Stimulated activated CD4-positive, alpha-beta T cell treated with anti-CD3 and anti-CD28 coated beads, Interleukin-15, amount 100 ng/mL, for 24 hours (primary cell): Measurements from ENCODE around the gene PC.

Experiments
- DNase-seq: peaks from one replicate; pipeline ENCODE4 v3.0.0-alpha.2; 2020

The PC gene

GRCh38 chr11:66906061-66906733 lies 52.0 kb downstream of the PC start:
- DNase-seq, result no peak

GRCh38 chr11:66905631-66906030 lies 52.6 kb downstream of the PC start:
- DNase-seq, result no peak

- DNase-seq, result no peak
Measured at GRCh38 chr11:66904981-66905521, 53.1 kb downstream of the PC start.

GRCh38 chr11:66904561-66904960 lies 53.6 kb downstream of the PC start:
- no peak for DNase-seq

DNA sequence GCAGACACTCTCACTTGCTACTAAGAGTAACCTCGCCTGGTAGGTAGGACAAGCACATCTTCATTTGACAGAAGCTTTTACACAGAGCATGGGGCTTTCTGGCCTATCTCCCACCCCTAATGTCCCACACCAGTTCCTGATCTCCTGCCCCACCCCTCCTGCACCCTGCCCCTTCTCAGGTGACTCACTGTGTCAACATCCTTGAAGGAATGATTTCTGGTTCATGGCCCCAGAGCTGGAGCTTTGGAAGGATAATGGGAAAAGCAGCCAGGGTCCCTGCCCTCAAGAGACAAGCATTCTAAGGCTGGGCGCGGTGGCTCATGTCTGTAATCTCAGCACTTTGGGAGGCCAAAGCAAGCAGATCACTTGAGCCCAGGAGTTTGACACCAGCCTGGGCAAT lies 54.1 kb downstream of the PC start:
- no peak for DNase-seq

DNA sequence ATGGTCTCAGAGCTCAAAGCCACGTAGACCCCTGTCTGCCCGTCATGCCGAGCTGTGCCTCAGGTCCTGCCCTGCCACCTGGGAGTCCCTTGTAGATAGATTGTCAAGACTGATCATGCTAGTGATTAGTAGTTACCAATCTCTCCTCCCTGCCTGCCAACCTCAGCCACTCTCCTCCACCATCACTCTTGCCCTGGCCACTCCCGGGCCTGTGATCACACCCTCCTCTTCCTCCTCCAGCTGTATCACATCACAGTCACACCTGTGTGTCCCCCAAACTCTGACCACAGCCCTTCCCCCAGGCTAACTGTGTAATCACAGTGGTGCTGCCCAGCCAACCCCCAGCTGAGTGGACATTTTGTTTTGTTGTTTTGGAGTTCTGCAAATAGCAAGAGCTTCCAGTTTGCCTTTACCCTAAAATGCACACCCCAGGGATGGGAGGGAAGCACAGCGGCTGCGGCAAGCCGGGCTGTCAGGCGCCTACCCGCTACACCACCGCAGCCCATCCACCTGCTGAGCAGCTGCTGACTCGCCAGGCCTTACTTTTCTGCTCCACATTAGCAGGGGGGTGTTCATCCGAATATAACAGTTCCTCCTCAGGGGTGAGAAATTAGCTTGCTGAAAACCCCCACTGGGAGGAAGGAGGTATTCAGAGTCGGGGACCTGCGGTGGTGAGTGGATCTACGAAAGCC lies 55.6 kb downstream of the PC start:
- no peak for DNase-seq

DNA sequence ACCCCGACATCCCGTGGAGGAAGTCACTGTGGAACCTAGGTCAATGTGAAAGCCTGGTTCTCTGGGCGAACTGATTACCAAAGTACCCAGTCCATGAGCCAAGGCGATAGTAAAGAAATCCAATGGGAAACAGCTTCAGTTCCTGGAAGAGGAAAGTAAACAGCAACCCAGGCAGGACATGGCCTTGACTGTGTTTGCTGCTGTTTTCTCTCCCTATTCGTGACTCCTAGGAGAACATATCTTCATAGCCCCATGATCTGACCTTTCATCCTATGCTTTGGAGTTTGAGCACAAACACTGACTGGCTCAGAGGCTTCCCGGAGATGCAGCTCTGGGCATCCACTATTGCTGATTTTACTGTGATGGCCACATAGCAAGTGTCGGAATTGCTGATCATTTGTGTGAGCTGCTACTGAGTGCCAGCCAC lies 56.2 kb downstream of the PC start:
- DNase-seq, result no peak

- no peak for DNase-seq
Measured at GRCh38 chr11:66894141-66894540, 64.0 kb downstream of the PC start.

- no peak for DNase-seq
Measured at GRCh38 chr11:66892911-66893310, 65.3 kb downstream of the PC start.

DNA sequence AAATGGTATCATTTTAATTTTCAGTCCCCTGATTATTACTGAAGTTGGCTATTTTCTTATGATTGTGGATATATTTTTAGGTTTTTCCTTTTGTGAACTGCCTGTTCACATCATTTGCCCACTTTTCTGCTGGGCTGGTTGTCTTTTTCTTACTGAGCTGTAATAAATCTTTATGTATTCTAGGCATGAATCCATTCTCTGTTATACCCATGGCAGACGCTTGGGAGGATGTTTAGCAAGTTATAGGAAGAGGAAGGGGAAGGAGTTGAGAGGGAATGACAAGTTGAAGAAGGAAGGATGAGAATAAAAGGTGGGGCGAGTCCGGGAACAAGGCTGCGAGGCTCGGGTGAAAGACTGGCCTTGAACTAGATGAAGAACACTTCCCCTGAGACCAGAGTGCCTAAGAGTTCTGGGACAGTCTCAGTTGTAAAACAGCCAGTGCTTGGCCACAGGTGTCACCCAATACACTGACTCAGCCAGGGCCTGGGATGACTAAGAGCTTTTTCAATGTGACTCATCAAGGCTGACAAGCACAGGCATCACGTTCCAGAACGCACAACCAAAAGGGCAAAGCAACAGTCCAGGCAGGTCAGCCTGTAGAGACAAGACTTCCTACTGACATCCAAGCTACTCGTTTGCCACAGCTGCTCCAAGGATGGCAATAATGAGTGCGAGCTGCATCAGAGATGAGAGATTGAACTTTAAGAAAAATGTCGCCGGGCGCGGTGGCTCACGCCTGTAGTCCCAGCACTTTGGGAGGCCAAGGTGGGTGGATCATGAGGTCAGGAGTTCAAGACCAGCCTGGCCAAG lies 66.1 kb downstream of the PC start:
- DNase-seq, result peak; percentile 80

DNA sequence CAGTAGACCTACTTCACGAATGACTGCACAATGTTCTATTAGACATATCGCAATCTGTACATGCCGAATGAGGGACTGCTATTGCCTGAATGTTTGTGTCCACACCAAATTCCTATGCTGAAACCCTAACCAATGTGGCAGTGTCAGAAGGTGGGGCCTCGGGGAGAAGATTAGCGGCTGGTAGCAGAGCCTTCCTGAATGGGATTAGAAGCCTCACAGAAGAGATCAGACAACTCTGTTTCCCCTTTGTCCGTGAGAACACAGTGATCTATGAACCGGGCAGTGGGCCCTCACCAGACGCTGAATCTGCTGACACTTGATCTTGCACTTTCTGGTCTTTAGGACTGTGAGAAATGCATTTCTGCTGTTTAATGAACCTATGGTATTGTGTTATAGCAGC lies 68.2 kb downstream of the PC start:
- DNase-seq, result no peak

GRCh38 chr11:66888282-66888681 lies 69.9 kb downstream of the PC start:
- no peak for DNase-seq

DNA sequence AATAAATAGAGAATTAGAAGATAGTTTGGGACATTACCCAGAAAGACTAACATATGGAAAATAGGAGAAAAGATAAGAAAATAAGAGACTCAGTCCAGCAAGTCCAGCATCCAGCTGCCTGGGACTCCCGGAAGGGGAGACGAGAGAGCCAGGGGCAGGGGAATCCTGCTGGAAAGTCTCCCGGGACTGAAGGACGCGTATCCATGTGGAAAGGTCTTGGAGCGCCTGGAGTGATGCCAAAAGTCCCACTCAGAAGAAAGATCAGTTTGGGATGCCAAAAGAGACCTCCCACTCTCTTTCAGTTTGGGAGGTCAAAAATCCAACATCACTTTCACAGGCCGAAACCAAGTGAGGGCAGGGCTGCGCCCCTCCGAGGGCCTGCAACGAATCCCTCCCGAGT lies 70.7 kb downstream of the PC start:
- no peak for DNase-seq

DNA sequence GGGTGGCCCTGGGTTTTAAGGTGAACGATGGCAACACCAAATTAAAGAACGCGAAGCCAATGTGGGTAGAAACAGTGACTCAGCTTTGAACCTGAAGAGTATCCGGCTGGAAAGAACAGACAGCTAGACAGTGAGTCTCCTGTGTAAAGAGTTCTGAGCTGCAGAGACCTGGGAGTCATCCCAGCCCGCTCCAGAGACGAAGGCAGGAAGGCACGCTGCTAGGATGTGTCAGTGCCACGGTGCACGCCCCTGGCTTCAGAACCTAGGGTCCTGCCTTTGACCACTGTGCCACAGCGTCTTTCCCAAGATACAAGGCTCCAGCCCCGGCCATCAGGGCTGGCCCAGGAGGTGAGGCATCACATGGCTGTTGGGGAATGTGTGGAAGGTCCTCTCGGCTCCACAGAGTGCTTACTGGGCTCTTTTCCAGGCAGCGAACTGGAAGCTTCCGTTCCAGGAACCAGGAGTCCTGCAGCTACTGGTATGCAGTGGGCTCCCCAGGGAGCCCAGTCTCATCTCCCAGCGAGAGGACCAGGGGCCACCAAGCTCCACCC lies 71.4 kb downstream of the PC start:
- DNase-seq, result no peak

- DNase-seq, result no peak
Measured at GRCh38 chr11:66885950-66886440, 72.2 kb downstream of the PC start.

- DNase-seq, result no peak
Measured at GRCh38 chr11:66885469-66885868, 72.7 kb downstream of the PC start.

- DNase-seq, result no peak
Measured at GRCh38 chr11:66884443-66884842, 73.7 kb downstream of the PC start.

- DNase-seq, result peak; percentile 80
Measured at GRCh38 chr11:66883016-66883965, 74.9 kb downstream of the PC start.

GRCh38 chr11:66882561-66883015 lies 75.6 kb downstream of the PC start:
- DNase-seq, result no peak

DNA sequence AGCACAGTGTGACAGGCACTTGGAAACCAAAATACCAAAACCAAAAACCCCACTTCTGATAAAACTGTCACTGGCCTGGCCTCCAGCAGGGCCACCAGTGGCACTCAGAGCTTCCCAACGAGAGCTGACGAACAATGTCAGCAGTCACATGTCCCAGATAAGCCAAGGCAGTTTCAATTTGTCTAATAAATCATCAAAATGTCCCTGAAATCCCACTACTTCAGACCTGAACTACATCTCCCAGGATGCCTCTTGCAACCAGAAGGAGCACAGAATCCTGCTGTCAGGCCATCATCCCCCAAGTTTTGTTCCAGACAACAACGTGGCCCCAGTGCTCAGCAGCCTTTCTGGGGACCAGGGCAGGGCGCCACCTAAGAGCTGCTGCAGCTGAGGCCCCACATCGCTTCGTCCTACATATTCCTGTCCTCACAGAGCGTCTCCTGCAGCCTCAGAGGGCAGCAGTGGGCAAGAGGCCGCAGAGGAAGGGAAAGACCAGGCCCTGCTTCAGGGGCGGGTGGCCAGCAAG lies 76.2 kb downstream of the PC start:
- DNase-seq, result no peak

DNA sequence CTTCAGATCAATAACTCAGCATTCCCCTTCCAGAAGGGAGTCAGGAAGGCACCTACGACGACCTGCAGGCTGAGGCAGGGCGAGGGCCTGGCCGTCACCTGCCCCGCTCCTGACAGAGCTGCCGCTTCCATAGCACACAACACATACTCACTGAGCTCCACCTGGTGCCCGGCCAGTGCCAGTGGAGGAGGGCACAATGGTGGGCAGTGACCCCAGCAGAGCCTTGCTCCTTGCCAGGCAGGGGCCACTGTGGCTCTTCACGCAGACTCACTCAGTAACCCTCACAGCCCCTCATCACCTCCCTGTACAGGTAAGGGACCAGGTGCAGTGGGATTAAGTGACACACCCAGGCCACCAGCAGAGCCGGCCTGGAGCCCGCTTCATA lies 76.7 kb downstream of the PC start:
- DNase-seq, result no peak
